Activated T-cell treated with anti-CD3 and anti-CD28 coated beads, Interleukin-2, amount 50 U/mL, for 24 hours (primary cell): Measurements from ENCODE around the gene CDH20.

ENCODE experiments used
- DNase-seq: peaks from one replicate; pipeline ENCODE4 v3.0.0-alpha.2; 2020
- H3K27ac Mint-ChIP-seq: 2 replicates; pipeline ENCODE4 v1.8.0; 2020; ENCODE audit warnings: mild to moderate bottlenecking, mixed read lengths
- H3K27me3 Mint-ChIP-seq: 2 replicates; pipeline ENCODE4 v1.8.0; 2020; ENCODE audit warnings: mixed read lengths
- H3K36me3 Mint-ChIP-seq: 2 replicates; pipeline ENCODE4 v1.8.0; 2020; ENCODE audit warnings: low read depth, mixed read lengths
- H3K4me1 Mint-ChIP-seq: 2 replicates; pipeline ENCODE4 v1.8.0; 2020; ENCODE audit warnings: low read depth, mixed read lengths
- H3K4me3 Mint-ChIP-seq: 2 replicates; pipeline ENCODE4 v1.8.0; 2020; ENCODE audit warnings: mild to moderate bottlenecking, moderate library complexity, mixed read lengths
- H3K9me3 Mint-ChIP-seq: 2 replicates; pipeline ENCODE4 v1.8.0; 2020; ENCODE audit warnings: mixed read lengths

The CDH20 gene

DNA sequence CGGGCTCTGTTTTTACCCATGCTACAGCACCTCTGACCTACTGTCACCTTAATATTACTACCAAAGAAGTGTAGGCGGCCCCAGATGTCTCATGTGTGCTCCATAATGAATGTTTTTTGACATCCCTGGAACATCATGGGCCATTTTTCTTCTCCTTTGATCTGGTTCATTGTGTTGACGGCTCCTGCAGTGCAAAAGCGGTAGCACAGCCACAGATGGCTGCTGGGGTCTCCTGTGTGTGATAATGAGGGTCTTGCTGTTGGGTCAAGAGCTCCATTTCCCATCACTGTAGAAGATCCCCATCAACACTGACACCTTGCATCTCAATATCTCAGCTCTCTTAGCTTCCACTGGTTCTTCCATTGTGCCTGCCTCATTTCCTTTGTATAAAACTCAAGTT is 95.0 kb downstream of the CDH20 start:
- H3K36me3 Mint-ChIP-seq, result no peaks in the 10 kb centered on the region
- H3K4me1 Mint-ChIP-seq, result no peaks in the 10 kb centered on the region
- DNase-seq, result no peak
- no peak overlapping the region for H3K27ac Mint-ChIP-seq
- H3K9me3 Mint-ChIP-seq, result no peaks in the 10 kb centered on the region
- H3K27me3 Mint-ChIP-seq, result no peaks in the 10 kb centered on the region
- H3K4me3 Mint-ChIP-seq, result no peak overlapping the region

GRCh38 chr18:61432590-61432989 is 99.4 kb downstream of the CDH20 start:
- Mint-ChIP-seq H3K4me1 (no peaks in the 10 kb centered on the region), H3K36me3 (no peaks in the 10 kb centered on the region), H3K27me3 (no peaks in the 10 kb centered on the region), H3K9me3 (peaks cover 3% of the 10 kb centered on the region), H3K27ac (no peak overlapping the region), H3K4me3 (no peak overlapping the region)
- no peak for DNase-seq

GRCh38 chr18:61435064-61435652 is 101.9 kb downstream of the CDH20 start:
- DNase-seq, result no peak
- H3K27ac Mint-ChIP-seq, result no peak overlapping the region

GRCh38 chr18:61443081-61443725 is 110.0 kb downstream of the CDH20 start:
- Mint-ChIP-seq H3K27me3 (no peaks in the 10 kb centered on the region), H3K36me3 (no peaks in the 10 kb centered on the region), H3K4me1 (no peaks in the 10 kb centered on the region), H3K4me3 (no peak overlapping the region), H3K27ac (no peak overlapping the region), H3K9me3 (no peaks in the 10 kb centered on the region)
- no peak for DNase-seq

More at GRCh38 chr18:61435064-61435652, 101.9 kb downstream of the CDH20 start:
- Mint-ChIP-seq H3K27me3 (no peaks in the 10 kb centered on the region), H3K4me1 (no peaks in the 10 kb centered on the region), H3K4me3 (no peak overlapping the region), H3K9me3 (peaks cover 3% of the 10 kb centered on the region), H3K36me3 (no peaks in the 10 kb centered on the region)

DNA sequence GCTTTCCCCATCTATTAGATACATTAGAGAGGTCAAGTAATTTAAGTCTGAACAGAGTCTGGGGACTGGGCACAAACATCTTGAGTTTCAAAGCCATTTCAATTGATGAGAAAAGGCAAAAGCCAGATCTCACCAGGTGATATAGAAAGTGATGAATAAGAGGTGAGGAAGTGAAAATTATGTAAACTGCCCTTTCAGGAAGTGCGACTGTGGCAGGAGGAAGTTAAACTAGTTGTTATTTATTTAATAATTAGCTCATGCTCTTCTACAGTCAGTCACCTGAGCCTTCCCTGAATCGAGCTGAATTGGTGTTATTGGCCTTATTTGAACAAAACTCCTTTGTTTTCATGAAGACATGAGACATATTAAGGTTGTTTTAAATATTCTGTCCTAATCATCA is 115.1 kb downstream of the CDH20 start:
- no peaks in the 10 kb centered on the region for H3K9me3 Mint-ChIP-seq
- H3K4me1 Mint-ChIP-seq, result no peaks in the 10 kb centered on the region
- H3K27me3 Mint-ChIP-seq, result no peaks in the 10 kb centered on the region
- H3K4me3 Mint-ChIP-seq, result no peak overlapping the region
- H3K27ac Mint-ChIP-seq, result no peak overlapping the region
- DNase-seq, result no peak
- no peaks in the 10 kb centered on the region for H3K36me3 Mint-ChIP-seq

GRCh38 chr18:61459896-61460648 is 126.8 kb downstream of the CDH20 start:
- H3K4me3 Mint-ChIP-seq, result no peak overlapping the region
- no peaks in the 10 kb centered on the region for H3K4me1 Mint-ChIP-seq
- H3K9me3 Mint-ChIP-seq, result no peaks in the 10 kb centered on the region
- no peak overlapping the region for H3K27ac Mint-ChIP-seq
- H3K36me3 Mint-ChIP-seq, result no peaks in the 10 kb centered on the region
- no peak for DNase-seq
- no peaks in the 10 kb centered on the region for H3K27me3 Mint-ChIP-seq

GRCh38 chr18:61464551-61465142 is 131.4 kb downstream of the CDH20 start:
- Mint-ChIP-seq H3K36me3 (no peaks in the 10 kb centered on the region), H3K27me3 (no peaks in the 10 kb centered on the region), H3K4me3 (no peak overlapping the region), H3K9me3 (no peaks in the 10 kb centered on the region), H3K4me1 (no peaks in the 10 kb centered on the region), H3K27ac (no peak overlapping the region)
- DNase-seq, result no peak

DNA sequence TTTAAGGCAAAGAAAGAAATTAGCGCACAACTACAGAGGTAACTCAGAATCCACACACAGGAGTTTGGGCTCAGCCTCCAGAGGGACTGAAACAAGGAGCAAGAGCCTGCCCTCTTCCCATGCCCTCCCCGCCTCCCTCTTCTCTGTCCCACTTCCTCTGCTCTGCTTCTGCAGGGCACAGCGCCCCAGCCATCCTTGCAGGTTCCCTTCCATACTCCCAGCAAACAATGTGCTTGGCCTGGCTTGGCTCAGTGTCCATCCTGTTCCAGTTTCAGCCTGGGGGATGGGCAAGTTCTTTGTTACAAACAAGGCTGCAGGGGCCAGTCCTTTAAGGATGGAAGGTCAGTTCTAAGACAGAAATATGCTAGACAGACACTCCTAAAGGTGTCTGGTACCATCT is 133.5 kb downstream of the CDH20 start:
- H3K9me3 Mint-ChIP-seq, result no peaks in the 10 kb centered on the region
- H3K27me3 Mint-ChIP-seq, result no peaks in the 10 kb centered on the region
- no peaks in the 10 kb centered on the region for H3K36me3 Mint-ChIP-seq
- no peak overlapping the region for H3K27ac Mint-ChIP-seq
- no peak overlapping the region for H3K4me3 Mint-ChIP-seq
- no peaks in the 10 kb centered on the region for H3K4me1 Mint-ChIP-seq
- DNase-seq, result no peak

- Mint-ChIP-seq H3K27ac (no peak overlapping the region), H3K4me1 (no peaks in the 10 kb centered on the region), H3K36me3 (no peaks in the 10 kb centered on the region), H3K9me3 (no peaks in the 10 kb centered on the region), H3K4me3 (no peak overlapping the region), H3K27me3 (no peaks in the 10 kb centered on the region)
- no peak for DNase-seq
These were observed 136.9 kb downstream of the CDH20 start for GRCh38 chr18:61470031-61470674.

DNA sequence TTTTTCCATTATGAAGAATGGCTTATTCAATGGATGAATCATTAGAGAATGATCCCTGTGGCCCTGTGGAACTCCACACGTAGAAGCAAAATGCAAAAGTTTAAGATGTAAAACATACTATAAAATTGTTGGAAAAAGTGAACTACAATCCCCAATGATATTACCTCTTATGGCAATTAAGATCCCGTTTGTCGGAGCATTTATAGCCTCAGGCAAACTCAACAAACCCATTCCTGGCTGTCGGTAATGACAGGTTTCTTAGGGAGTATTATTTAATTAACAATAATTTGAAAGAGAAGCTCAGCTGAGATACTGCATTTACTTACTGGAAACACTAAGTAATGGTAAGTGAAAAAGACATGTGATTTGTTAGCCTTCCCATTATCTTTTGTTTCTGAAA is 138.3 kb downstream of the CDH20 start:
- Mint-ChIP-seq H3K4me1 (no peaks in the 10 kb centered on the region), H3K36me3 (no peaks in the 10 kb centered on the region), H3K4me3 (no peak overlapping the region), H3K27me3 (peaks cover 2% of the 10 kb centered on the region), H3K27ac (no peak overlapping the region), H3K9me3 (no peaks in the 10 kb centered on the region)
- DNase-seq, result no peak

DNA sequence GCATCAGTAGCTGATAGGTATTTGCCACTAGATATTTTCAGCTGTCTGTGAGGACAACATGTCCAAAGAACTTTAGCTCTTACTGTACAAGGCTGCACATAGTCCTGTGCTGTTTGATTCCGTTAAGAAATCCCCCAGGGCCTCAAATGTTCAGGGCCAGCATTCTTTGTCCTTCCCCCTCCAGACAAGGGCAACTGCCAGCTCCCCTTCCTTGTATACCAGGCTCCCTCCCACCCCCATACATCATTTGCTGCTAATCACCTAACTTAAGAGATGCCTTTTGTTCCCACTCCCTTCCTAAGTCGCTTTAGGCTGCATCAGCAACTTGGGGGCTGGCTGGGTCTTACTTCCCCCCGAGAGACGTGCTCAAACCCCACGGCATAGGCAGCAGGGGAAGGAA is 138.7 kb downstream of the CDH20 start:
- Mint-ChIP-seq H3K27me3 (peaks cover 2% of the 10 kb centered on the region), H3K4me1 (no peaks in the 10 kb centered on the region), H3K27ac (no peak overlapping the region), H3K4me3 (no peak overlapping the region), H3K9me3 (no peaks in the 10 kb centered on the region), H3K36me3 (no peaks in the 10 kb centered on the region)
- no peak for DNase-seq

- Mint-ChIP-seq H3K4me1 (no peaks in the 10 kb centered on the region), H3K27me3 (peaks cover 2% of the 10 kb centered on the region), H3K4me3 (no peak overlapping the region), H3K36me3 (no peaks in the 10 kb centered on the region), H3K9me3 (no peaks in the 10 kb centered on the region), H3K27ac (no peak overlapping the region)
- DNase-seq, result no peak
These were observed 141.1 kb downstream of the CDH20 start for GRCh38 chr18:61474341-61474740.

- H3K36me3 Mint-ChIP-seq, result no peaks in the 10 kb centered on the region
- H3K9me3 Mint-ChIP-seq, result peaks cover 3% of the 10 kb centered on the region
- no peak overlapping the region for H3K27ac Mint-ChIP-seq
- peaks cover 2% of the 10 kb centered on the region for H3K27me3 Mint-ChIP-seq
- H3K4me3 Mint-ChIP-seq, result no peak overlapping the region
- no peaks in the 10 kb centered on the region for H3K4me1 Mint-ChIP-seq
- DNase-seq, result no peak
These were observed 141.7 kb downstream of the CDH20 start for GRCh38 chr18:61474918-61475317.

GRCh38 chr18:61475931-61476330 is 142.7 kb downstream of the CDH20 start:
- Mint-ChIP-seq H3K9me3 (peaks cover 3% of the 10 kb centered on the region), H3K4me1 (no peaks in the 10 kb centered on the region), H3K27ac (no peak overlapping the region), H3K27me3 (peaks cover 2% of the 10 kb centered on the region), H3K36me3 (no peaks in the 10 kb centered on the region), H3K4me3 (no peak overlapping the region)
- no peak for DNase-seq
